ENCODE data around the gene SP4. TPM values are rescaled to one million over a fixed set of nuclear protein-coding genes. Genes with fewer than 3 reads are reported as not detected.
A peak's percentile ranks its signal among the peaks of the same experiment; 100 is the strongest.

SP4 gene
- total RNA-seq, 2 experiments from 2014 or later: 22.3 to 23.6 TPM

- TF ChIP-seq CTCF (IDR thresholded peaks at IDR 0.05): no peak
- H3K36me3 Mint-ChIP-seq (ENCODE audit: low read depth): peaks cover 24% of the 10 kb centered on the region
- intact Hi-C loops (cut with micrococcal nuclease): loop anchor here (5.0 to 10.0 kb wide), 2 partner anchors 74 to 162 kb away; no protein-coding TSS in a partner anchor
These were observed 1.3 kb upstream of the SP4 start for GRCh38 chr7:21426286-21427181.

GRCh38 chr7:21427182-21427870, 557 bp upstream of the SP4 start:
- peaks cover 27% of the 10 kb centered on the region for H3K36me3 Mint-ChIP-seq (ENCODE audit: low read depth)
- peaks cover 34% of the 10 kb centered on the region for H3K4me1 Mint-ChIP-seq (ENCODE audit: low read depth)
- no peaks in the 10 kb centered on the region for H3K27me3 Mint-ChIP-seq
- TF ChIP-seq CTCF (IDR thresholded peaks at IDR 0.05): no peak
- ATAC-seq: peak; percentile 81
- H3K27ac Mint-ChIP-seq: peak overlapping the region; percentile 98
- intact Hi-C loops (cut with micrococcal nuclease): loop anchor here (5.0 to 10.0 kb wide), 2 partner anchors 75 to 163 kb away; no protein-coding TSS in a partner anchor
- POLR2A ChIA-PET: interaction anchor here (0.6 to 1.8 kb wide), 13 partner anchors 12 to 516 kb away, joined by 3 to 7 read pairs (median 3); no protein-coding TSS in a partner anchor
- DNase-seq: peak; percentile 99
- no peaks in the 10 kb centered on the region for H3K9me3 Mint-ChIP-seq
- CTCF ChIA-PET: interaction anchor here (1.0 to 1.9 kb wide), 7 partner anchors 9 to 173 kb away, joined by 3 to 6 read pairs (median 4); no protein-coding TSS in a partner anchor
- peak overlapping the region; percentile 99 for H3K4me3 Mint-ChIP-seq

More at GRCh38 chr7:21426286-21427181, 1.3 kb upstream of the SP4 start:
- ChIA-PET CTCF (interaction anchor here (0.8 to 1.9 kb wide), 8 partner anchors 9 to 172 kb away, joined by 3 to 6 read pairs (median 4); no protein-coding TSS in a partner anchor), POLR2A (interaction anchor here (0.8 to 1.8 kb wide), 10 partner anchors 10 to 517 kb away, joined by 3 to 7 read pairs (median 3); no protein-coding TSS in a partner anchor)
- ATAC-seq: no peak
- DNase-seq: no peak
- Mint-ChIP-seq H3K27ac (peak overlapping the region; percentile 86), H3K9me3 (no peaks in the 10 kb centered on the region), H3K4me3 (peak overlapping the region; percentile 99), H3K27me3 (no peaks in the 10 kb centered on the region), H3K4me1 (ENCODE audit: low read depth) (peaks cover 27% of the 10 kb centered on the region)

GRCh38 chr7:21428659-21428941, 717 bp downstream of the SP4 start:
- Mint-ChIP-seq H3K4me1 (ENCODE audit: low read depth) (peaks cover 47% of the 10 kb centered on the region), H3K27ac (peak overlapping the region; percentile 97), H3K9me3 (no peaks in the 10 kb centered on the region), H3K27me3 (no peaks in the 10 kb centered on the region), H3K36me3 (ENCODE audit: low read depth) (peaks cover 37% of the 10 kb centered on the region), H3K4me3 (peak overlapping the region; percentile 100)
- CTCF ChIA-PET: interaction anchor here (1.3 kb wide), 1 partner anchor 12 kb away, joined by 3 read pairs; no protein-coding TSS in a partner anchor
- no peak for TF ChIP-seq CTCF (IDR thresholded peaks at IDR 0.05)
- POLR2A ChIA-PET: no interaction called here
- intact Hi-C loops (cut with micrococcal nuclease): loop anchor here (5.0 to 10.0 kb wide), 2 partner anchors 76 to 164 kb away; no protein-coding TSS in a partner anchor
- no peak for DNase-seq
- ATAC-seq: no peak

- TF ChIP-seq CTCF (IDR thresholded peaks at IDR 0.05): no peak
- H3K27me3 Mint-ChIP-seq: no peaks in the 10 kb centered on the region
- peaks cover 39% of the 10 kb centered on the region for H3K36me3 Mint-ChIP-seq (ENCODE audit: low read depth)
- DNase-seq: no peak
- ATAC-seq: no peak
- H3K9me3 Mint-ChIP-seq: no peaks in the 10 kb centered on the region
- peak overlapping the region; percentile 97 for H3K27ac Mint-ChIP-seq
- ChIA-PET CTCF (interaction anchor here (1.3 to 2.0 kb wide), 2 partner anchors 12 to 78 kb away, joined by 3 to 4 read pairs; no protein-coding TSS in a partner anchor), POLR2A (no interaction called here)
- peaks cover 49% of the 10 kb centered on the region for H3K4me1 Mint-ChIP-seq (ENCODE audit: low read depth)
- intact Hi-C loops (cut with micrococcal nuclease): loop anchor here (5.0 to 10.0 kb wide), 2 partner anchors 77 to 164 kb away; no protein-coding TSS in a partner anchor
- peak overlapping the region; percentile 100 for H3K4me3 Mint-ChIP-seq
These were observed 1.1 kb downstream of the SP4 start for GRCh38 chr7:21429021-21429420.
